ENCODE measurements around the gene NUDT22.

The NUDT22 gene

GRCh38 chr11:64263947-64264317, 37.9 kb downstream of the NUDT22 start:
- no peaks in the 10 kb centered on the region for H3K27me3 ChIP-seq (ENCODE audit: insufficient read depth, low read length)
- peaks cover 43% of the 10 kb centered on the region for H3K36me3 ChIP-seq (ENCODE audit: insufficient read depth, low read length)
- H3K9me3 ChIP-seq (ENCODE audit: low read length): no peaks in the 10 kb centered on the region
- H3K4me3 ChIP-seq (ENCODE audit: low read length): no peak overlapping the region
- no peak overlapping the region for H2AFZ ChIP-seq (ENCODE audit: low read depth, low read length)
- H3K4me1 ChIP-seq (ENCODE audit: insufficient read depth, low read length): peaks cover 7% of the 10 kb centered on the region

GRCh38 chr11:64264371-64264852, 38.3 kb downstream of the NUDT22 start:
- Histone ChIP-seq H3K4me1 (ENCODE audit: insufficient read depth, low read length) (peaks cover 9% of the 10 kb centered on the region), H3K4me3 (ENCODE audit: low read length) (no peak overlapping the region), H3K36me3 (ENCODE audit: insufficient read depth, low read length) (peaks cover 40% of the 10 kb centered on the region), H2AFZ (ENCODE audit: low read depth, low read length) (no peak overlapping the region), H3K9me3 (ENCODE audit: low read length) (no peaks in the 10 kb centered on the region), H3K27me3 (ENCODE audit: insufficient read depth, low read length) (no peaks in the 10 kb centered on the region)

- H3K9me3 ChIP-seq (ENCODE audit: low read length): no peaks in the 10 kb centered on the region
- H3K4me1 ChIP-seq (ENCODE audit: insufficient read depth, low read length): peaks cover 11% of the 10 kb centered on the region
- peaks cover 31% of the 10 kb centered on the region for H3K36me3 ChIP-seq (ENCODE audit: insufficient read depth, low read length)
- no peaks in the 10 kb centered on the region for H3K27me3 ChIP-seq (ENCODE audit: insufficient read depth, low read length)
- H3K4me3 ChIP-seq (ENCODE audit: low read length): no peak overlapping the region
- H2AFZ ChIP-seq (ENCODE audit: low read depth, low read length): no peak overlapping the region
These were observed 39.4 kb downstream of the NUDT22 start for GRCh38 chr11:64265176-64266160.

GRCh38 chr11:64266339-64266738, 40.3 kb downstream of the NUDT22 start:
- H2AFZ ChIP-seq (ENCODE audit: low read depth, low read length): no peak overlapping the region
- no peaks in the 10 kb centered on the region for H3K27me3 ChIP-seq (ENCODE audit: insufficient read depth, low read length)
- H3K4me3 ChIP-seq (ENCODE audit: low read length): no peak overlapping the region
- peaks cover 13% of the 10 kb centered on the region for H3K4me1 ChIP-seq (ENCODE audit: insufficient read depth, low read length)
- H3K36me3 ChIP-seq (ENCODE audit: insufficient read depth, low read length): peaks cover 27% of the 10 kb centered on the region
- no peaks in the 10 kb centered on the region for H3K9me3 ChIP-seq (ENCODE audit: low read length)

- no peaks in the 10 kb centered on the region for H3K9me3 ChIP-seq (ENCODE audit: low read length)
- H2AFZ ChIP-seq (ENCODE audit: low read depth, low read length): no peak overlapping the region
- peaks cover 22% of the 10 kb centered on the region for H3K4me1 ChIP-seq (ENCODE audit: insufficient read depth, low read length)
- H3K27me3 ChIP-seq (ENCODE audit: insufficient read depth, low read length): no peaks in the 10 kb centered on the region
- peaks cover 17% of the 10 kb centered on the region for H3K36me3 ChIP-seq (ENCODE audit: insufficient read depth, low read length)
- H3K4me3 ChIP-seq (ENCODE audit: low read length): no peak overlapping the region
These were observed 41.3 kb downstream of the NUDT22 start for GRCh38 chr11:64267207-64267945.

GRCh38 chr11:64268025-64268892, 42.2 kb downstream of the NUDT22 start:
- peak overlapping the region; percentile 50 for H3K4me3 ChIP-seq (ENCODE audit: low read length)
- H3K36me3 ChIP-seq (ENCODE audit: insufficient read depth, low read length): peaks cover 9% of the 10 kb centered on the region
- H3K4me1 ChIP-seq (ENCODE audit: insufficient read depth, low read length): peaks cover 23% of the 10 kb centered on the region
- no peak overlapping the region for H2AFZ ChIP-seq (ENCODE audit: low read depth, low read length)
- H3K27me3 ChIP-seq (ENCODE audit: insufficient read depth, low read length): no peaks in the 10 kb centered on the region
- no peaks in the 10 kb centered on the region for H3K9me3 ChIP-seq (ENCODE audit: low read length)

- peak overlapping the region; percentile 50 for H3K4me3 ChIP-seq (ENCODE audit: low read length)
- no peaks in the 10 kb centered on the region for H3K27me3 ChIP-seq (ENCODE audit: insufficient read depth, low read length)
- H2AFZ ChIP-seq (ENCODE audit: low read depth, low read length): peak overlapping the region; percentile 46
- peaks cover 7% of the 10 kb centered on the region for H3K36me3 ChIP-seq (ENCODE audit: insufficient read depth, low read length)
- H3K9me3 ChIP-seq (ENCODE audit: low read length): no peaks in the 10 kb centered on the region
- peaks cover 23% of the 10 kb centered on the region for H3K4me1 ChIP-seq (ENCODE audit: insufficient read depth, low read length)
These were observed 42.9 kb downstream of the NUDT22 start for GRCh38 chr11:64268893-64269539.

GRCh38 chr11:64269540-64270220, 43.6 kb downstream of the NUDT22 start:
- peak overlapping the region; percentile 67 for H3K4me3 ChIP-seq (ENCODE audit: low read length)
- H2AFZ ChIP-seq (ENCODE audit: low read depth, low read length): peak overlapping the region; percentile 46
- H3K36me3 ChIP-seq (ENCODE audit: insufficient read depth, low read length): peaks cover 7% of the 10 kb centered on the region
- no peaks in the 10 kb centered on the region for H3K9me3 ChIP-seq (ENCODE audit: low read length)
- H3K27me3 ChIP-seq (ENCODE audit: insufficient read depth, low read length): no peaks in the 10 kb centered on the region
- H3K4me1 ChIP-seq (ENCODE audit: insufficient read depth, low read length): peaks cover 23% of the 10 kb centered on the region

GRCh38 chr11:64275031-64275800, 49.1 kb downstream of the NUDT22 start:
- no peak overlapping the region for H2AFZ ChIP-seq (ENCODE audit: low read depth, low read length)
- H3K9me3 ChIP-seq (ENCODE audit: low read length): no peaks in the 10 kb centered on the region
- H3K36me3 ChIP-seq (ENCODE audit: insufficient read depth, low read length): peaks cover 22% of the 10 kb centered on the region
- peaks cover 21% of the 10 kb centered on the region for H3K4me1 ChIP-seq (ENCODE audit: insufficient read depth, low read length)
- no peaks in the 10 kb centered on the region for H3K27me3 ChIP-seq (ENCODE audit: insufficient read depth, low read length)
- H3K4me3 ChIP-seq (ENCODE audit: low read length): no peak overlapping the region

GRCh38 chr11:64275841-64276240, 49.8 kb downstream of the NUDT22 start:
- no peak overlapping the region for H2AFZ ChIP-seq (ENCODE audit: low read depth, low read length)
- H3K4me3 ChIP-seq (ENCODE audit: low read length): no peak overlapping the region
- peaks cover 18% of the 10 kb centered on the region for H3K4me1 ChIP-seq (ENCODE audit: insufficient read depth, low read length)
- H3K36me3 ChIP-seq (ENCODE audit: insufficient read depth, low read length): peaks cover 22% of the 10 kb centered on the region
- H3K9me3 ChIP-seq (ENCODE audit: low read length): no peaks in the 10 kb centered on the region
- no peaks in the 10 kb centered on the region for H3K27me3 ChIP-seq (ENCODE audit: insufficient read depth, low read length)

GRCh38 chr11:64276653-64277431, 50.8 kb downstream of the NUDT22 start:
- Histone ChIP-seq H3K27me3 (ENCODE audit: insufficient read depth, low read length) (no peaks in the 10 kb centered on the region), H3K36me3 (ENCODE audit: insufficient read depth, low read length) (peaks cover 23% of the 10 kb centered on the region), H3K4me3 (ENCODE audit: low read length) (no peak overlapping the region), H3K4me1 (ENCODE audit: insufficient read depth, low read length) (peaks cover 14% of the 10 kb centered on the region), H2AFZ (ENCODE audit: low read depth, low read length) (no peak overlapping the region), H3K9me3 (ENCODE audit: low read length) (no peaks in the 10 kb centered on the region)

Measured in neuron (in vitro differentiated cells).